ENCODE results near the gene TAS2R1. TPM values are rescaled to one million over a fixed set of nuclear protein-coding genes. Genes with fewer than 3 reads are reported as not detected.

TAS2R1 gene
- total and polyA plus RNA-seq, 5 donors from 2014 or later, result not detected

GRCh38 chr5:9596824-9597223 lies 33.3 kb downstream of the TAS2R1 start:
- Histone ChIP-seq H3K27ac (ENCODE audit: insufficient read depth, low read length, poor library complexity, severe bottlenecking) (no peak overlapping the region), H3K27me3 (ENCODE audit: control insufficient read depth, insufficient read depth, low read length) (no peaks in the 10 kb centered on the region), H3K4me1 (ENCODE audit: control insufficient read depth, insufficient read depth, low read length, poor library complexity, severe bottlenecking) (no peaks in the 10 kb centered on the region), H3K4me3 (ENCODE audit: low read depth, low read length) (no peak overlapping the region), H3K36me3 (ENCODE audit: control insufficient read depth, insufficient read depth, low read length) (no peaks in the 10 kb centered on the region), H3K9me3 (ENCODE audit: control insufficient read depth in 2 of 2, low read length in 2 of 2) (no peaks in the 10 kb centered on the region)
- Mint-ChIP-seq H3K27me3 (no peaks in the 10 kb centered on the region), H3K27ac (no peak overlapping the region), H3K36me3 (no peaks in the 10 kb centered on the region), H3K4me1 (no peaks in the 10 kb centered on the region), H3K9me3 (peaks cover 0 to 5% (median 2%) of the 10 kb centered on the region in 7 donors), H3K4me3 (no peak overlapping the region)
- ATAC-seq (ENCODE audit: low read depth in 2 of 2) (no peak), DNase-seq (no peak)

- no peaks in the 10 kb centered on the region for H3K9me3 ChIP-seq (ENCODE audit: control insufficient read depth in 2 of 2, low read length in 2 of 2)
- no peaks in the 10 kb centered on the region for H3K4me1 ChIP-seq (ENCODE audit: control insufficient read depth, insufficient read depth, low read length, poor library complexity, severe bottlenecking)
- DNase-seq (no peak), ATAC-seq (ENCODE audit: low read depth in 2 of 2) (no peak)
- Mint-ChIP-seq H3K36me3 (no peaks in the 10 kb centered on the region), H3K4me1 (no peaks in the 10 kb centered on the region), H3K9me3 (peaks cover 0 to 5% (median 4%) of the 10 kb centered on the region in 7 donors), H3K27ac (no peak overlapping the region), H3K4me3 (no peak overlapping the region), H3K27me3 (no peaks in the 10 kb centered on the region)
- no peaks in the 10 kb centered on the region for H3K36me3 ChIP-seq (ENCODE audit: control insufficient read depth, insufficient read depth, low read length)
- no peak overlapping the region for H3K27ac ChIP-seq (ENCODE audit: insufficient read depth, low read length, poor library complexity, severe bottlenecking)
- H3K4me3 ChIP-seq (ENCODE audit: low read depth, low read length), result no peak overlapping the region
- H3K27me3 ChIP-seq (ENCODE audit: control insufficient read depth, insufficient read depth, low read length), result no peaks in the 10 kb centered on the region
These were observed 33.9 kb downstream of the TAS2R1 start for GRCh38 chr5:9596171-9596780.

GRCh38 chr5:9594913-9595312 lies 35.2 kb downstream of the TAS2R1 start:
- Histone ChIP-seq H3K36me3 (ENCODE audit: control insufficient read depth, insufficient read depth, low read length) (no peaks in the 10 kb centered on the region), H3K4me1 (ENCODE audit: control insufficient read depth, insufficient read depth, low read length, poor library complexity, severe bottlenecking) (no peaks in the 10 kb centered on the region), H3K4me3 (ENCODE audit: low read depth, low read length) (no peak overlapping the region), H3K9me3 (ENCODE audit: control insufficient read depth in 2 of 2, low read length in 2 of 2) (no peaks in the 10 kb centered on the region), H3K27me3 (ENCODE audit: control insufficient read depth, insufficient read depth, low read length) (no peaks in the 10 kb centered on the region), H3K27ac (ENCODE audit: insufficient read depth, low read length, poor library complexity, severe bottlenecking) (no peak overlapping the region)
- no peaks in the 10 kb centered on the region for H3K36me3 Mint-ChIP-seq
- no peak overlapping the region for H3K27ac Mint-ChIP-seq
- no peak overlapping the region for H3K4me3 Mint-ChIP-seq
- no peak for ATAC-seq (ENCODE audit: low read depth in 2 of 2)
- H3K4me1 Mint-ChIP-seq, result no peaks in the 10 kb centered on the region
- peaks cover 0 to 4% (median 2%) of the 10 kb centered on the region in 7 donors for H3K9me3 Mint-ChIP-seq
- H3K27me3 Mint-ChIP-seq, result no peaks in the 10 kb centered on the region
- no peak for DNase-seq

GRCh38 chr5:9589049-9589835 lies 40.9 kb downstream of the TAS2R1 start:
- no peaks in the 10 kb centered on the region for H3K9me3 ChIP-seq (ENCODE audit: control insufficient read depth in 2 of 2, low read length in 2 of 2)

GRCh38 chr5:9588254-9588653 lies 41.9 kb downstream of the TAS2R1 start:
- Mint-ChIP-seq H3K27ac (no peak overlapping the region), H3K9me3 (peaks cover 0 to 10% (median 1%) of the 10 kb centered on the region in 7 donors), H3K27me3 (no peaks in the 10 kb centered on the region), H3K4me3 (no peak overlapping the region), H3K36me3 (no peaks in the 10 kb centered on the region), H3K4me1 (no peaks in the 10 kb centered on the region)
- Histone ChIP-seq H3K27me3 (ENCODE audit: control insufficient read depth, insufficient read depth, low read length) (no peaks in the 10 kb centered on the region), H3K9me3 (ENCODE audit: control insufficient read depth in 2 of 2, low read length in 2 of 2) (no peaks in the 10 kb centered on the region), H3K4me1 (ENCODE audit: control insufficient read depth, insufficient read depth, low read length, poor library complexity, severe bottlenecking) (no peaks in the 10 kb centered on the region), H3K36me3 (ENCODE audit: control insufficient read depth, insufficient read depth, low read length) (no peaks in the 10 kb centered on the region), H3K4me3 (ENCODE audit: low read depth, low read length) (no peak overlapping the region), H3K27ac (ENCODE audit: insufficient read depth, low read length, poor library complexity, severe bottlenecking) (no peak overlapping the region)
- DNase-seq (no peak), ATAC-seq (ENCODE audit: low read depth in 2 of 2) (no peak)

More at GRCh38 chr5:9589049-9589835, 40.9 kb downstream of the TAS2R1 start:
- no peak for ATAC-seq (ENCODE audit: low read depth in 2 of 2)
- H3K4me1 ChIP-seq (ENCODE audit: control insufficient read depth, insufficient read depth, low read length, poor library complexity, severe bottlenecking), result no peaks in the 10 kb centered on the region
- H3K4me3 Mint-ChIP-seq, result no peak overlapping the region
- no peaks in the 10 kb centered on the region for H3K36me3 ChIP-seq (ENCODE audit: control insufficient read depth, insufficient read depth, low read length)
- peak overlapping the region in 1 of 3 donors; percentile 40 for H3K27ac Mint-ChIP-seq
- no peak overlapping the region for H3K4me3 ChIP-seq (ENCODE audit: low read depth, low read length)
- no peak for DNase-seq
- H3K36me3 Mint-ChIP-seq, result no peaks in the 10 kb centered on the region
- no peaks in the 10 kb centered on the region for H3K4me1 Mint-ChIP-seq
- no peaks in the 10 kb centered on the region for H3K27me3 Mint-ChIP-seq
- peaks cover 0 to 10% (median 1%) of the 10 kb centered on the region in 7 donors for H3K9me3 Mint-ChIP-seq
- no peaks in the 10 kb centered on the region for H3K27me3 ChIP-seq (ENCODE audit: control insufficient read depth, insufficient read depth, low read length)
- H3K27ac ChIP-seq (ENCODE audit: insufficient read depth, low read length, poor library complexity, severe bottlenecking), result no peak overlapping the region

- Histone ChIP-seq H3K27me3 (ENCODE audit: control insufficient read depth, insufficient read depth, low read length) (no peaks in the 10 kb centered on the region), H3K4me1 (ENCODE audit: control insufficient read depth, insufficient read depth, low read length, poor library complexity, severe bottlenecking) (no peaks in the 10 kb centered on the region), H3K9me3 (ENCODE audit: control insufficient read depth in 2 of 2, low read length in 2 of 2) (no peaks in the 10 kb centered on the region), H3K27ac (ENCODE audit: insufficient read depth, low read length, poor library complexity, severe bottlenecking) (no peak overlapping the region), H3K4me3 (ENCODE audit: low read depth, low read length) (no peak overlapping the region), H3K36me3 (ENCODE audit: control insufficient read depth, insufficient read depth, low read length) (no peaks in the 10 kb centered on the region)
- H3K27me3 Mint-ChIP-seq, result no peaks in the 10 kb centered on the region
- H3K9me3 Mint-ChIP-seq, result peaks cover 0 to 10% (median 0%) of the 10 kb centered on the region in 7 donors
- no peak for DNase-seq
- H3K4me1 Mint-ChIP-seq, result no peaks in the 10 kb centered on the region
- no peak overlapping the region for H3K27ac Mint-ChIP-seq
- ATAC-seq (ENCODE audit: low read depth in 2 of 2), result no peak
- no peaks in the 10 kb centered on the region for H3K36me3 Mint-ChIP-seq
- no peak overlapping the region for H3K4me3 Mint-ChIP-seq
These were observed 43.0 kb downstream of the TAS2R1 start for GRCh38 chr5:9587135-9587534.

- no peak for ATAC-seq (ENCODE audit: low read depth in 2 of 2)
- H3K27ac Mint-ChIP-seq, result no peak overlapping the region
These were observed 47.7 kb downstream of the TAS2R1 start for GRCh38 chr5:9582406-9582805.

More at GRCh38 chr5:9582406-9582805, 47.7 kb downstream of the TAS2R1 start:
- H3K9me3 ChIP-seq (ENCODE audit: control insufficient read depth in 2 of 2, low read length in 2 of 2), result peaks cover 0 to 6% of the 10 kb centered on the region in 2 experiments
- no peak overlapping the region for H3K27ac ChIP-seq (ENCODE audit: insufficient read depth, low read length, poor library complexity, severe bottlenecking)
- H3K36me3 ChIP-seq (ENCODE audit: control insufficient read depth, insufficient read depth, low read length), result no peaks in the 10 kb centered on the region
- Mint-ChIP-seq H3K4me1 (no peaks in the 10 kb centered on the region), H3K27me3 (no peaks in the 10 kb centered on the region), H3K9me3 (peaks cover 0 to 3% (median 0%) of the 10 kb centered on the region in 7 donors), H3K36me3 (no peaks in the 10 kb centered on the region), H3K4me3 (no peak overlapping the region)
- no peaks in the 10 kb centered on the region for H3K27me3 ChIP-seq (ENCODE audit: control insufficient read depth, insufficient read depth, low read length)
- no peaks in the 10 kb centered on the region for H3K4me1 ChIP-seq (ENCODE audit: control insufficient read depth, insufficient read depth, low read length, poor library complexity, severe bottlenecking)
- no peak overlapping the region for H3K4me3 ChIP-seq (ENCODE audit: low read depth, low read length)
- DNase-seq, result no peak

Measured in CD4-positive, CD25-positive, alpha-beta regulatory T cell (primary cell).